Neural cell (in vitro differentiated cells): ENCODE data around the gene PTPRT. TPM values are rescaled to one million over a fixed set of nuclear protein-coding genes. Genes with fewer than 3 reads are reported as not detected.

Experiments
- H2AFZ ChIP-seq: fragments of 200-600, 300-800 bp; sonication (generic), shearing (Covaris generic); 2 replicates; pipeline ENCODE4 v1.6.0; 2014; ENCODE audit warnings: low read depth, mild to moderate bottlenecking, antibody characterized with exemption, low read length, moderate library complexity
- H3F3A ChIP-seq: fragments of 200-600 bp; shearing (Covaris generic); 2 replicates; pipeline ENCODE4 v1.6.1; 2016; ENCODE audit warnings: mild to moderate bottlenecking, moderate library complexity, mixed read lengths, antibody characterized with exemption, low read length; ENCODE audit not compliant: insufficient read depth, poor library complexity, severe bottlenecking
- H3K27ac ChIP-seq: fragments of 200-600, 300-800 bp; sonication (generic), shearing (Covaris generic); 2 replicates; pipeline ENCODE4 v1.5.1; 2014; ENCODE audit warnings: mild to moderate bottlenecking, low read length, moderate library complexity
- H3K27me3 ChIP-seq: fragments of 300-800, 200-600 bp; sonication (generic), shearing (Covaris generic); 2 replicates; pipeline ENCODE4 v1.6.0; 2014; ENCODE audit warnings: mild to moderate bottlenecking, low read depth, low read length, moderate library complexity; ENCODE audit not compliant: insufficient read depth
- H3K36me3 ChIP-seq: fragments of 300-800, 200-600 bp; sonication (generic), shearing (Covaris generic); 2 replicates; pipeline ENCODE4 v1.5.1; 2014; ENCODE audit warnings: mild to moderate bottlenecking, antibody characterized with exemption, low read length, moderate library complexity; ENCODE audit not compliant: insufficient read depth
- H3K4me2 ChIP-seq: fragments of 300-800, 200-600 bp; sonication (generic), shearing (Covaris generic); 2 replicates; pipeline ENCODE4 v1.6.0; 2014; ENCODE audit warnings: mild to moderate bottlenecking, low read length
- H3K4me3 ChIP-seq: fragments of 300-800, 200-600 bp; sonication (generic), shearing (Covaris generic); 2 replicates; pipeline ENCODE4 v1.5.1; 2014; ENCODE audit warnings: mild to moderate bottlenecking, low read length, moderate library complexity
- H3K79me2 ChIP-seq: fragments of 200-600 bp; shearing (Covaris generic); replicated peaks from 2 replicates; pipeline ENCODE4 v1.6.0; 2014; ENCODE audit warnings: mild to moderate bottlenecking, low read length, moderate library complexity; ENCODE audit not compliant: insufficient read depth
- H3K9ac ChIP-seq: fragments of 300-800, 200-600 bp; sonication (generic), shearing (Covaris generic); 2 replicates; pipeline ENCODE4 v1.6.1; 2016; ENCODE audit warnings: mild to moderate bottlenecking, low read length, mixed read lengths
- H3K9me2 ChIP-seq: fragments of 200-600 bp; shearing (Covaris generic); 2 replicates; pipeline ENCODE4 v1.6.1; 2016; ENCODE audit warnings: mild to moderate bottlenecking, low read length, mixed read lengths; ENCODE audit not compliant: insufficient read depth
- H3K9me3 ChIP-seq: fragments of 200-600, 300-800 bp; sonication (generic), shearing (Covaris generic); 2 replicates; pipeline ENCODE4 v1.6.1; 2016; ENCODE audit warnings: mild to moderate bottlenecking, mixed run types, low read length, moderate library complexity, mixed read lengths
- H4K20me1 ChIP-seq: fragments of 200-600 bp; shearing (Covaris generic); 2 replicates; pipeline ENCODE4 v1.6.1; 2016; ENCODE audit warnings: mild to moderate bottlenecking, mixed run types; ENCODE audit not compliant: insufficient read depth
- EP300 ChIP-seq: fragments of 450-650 bp; conservative IDR thresholded peaks from 2 replicates; pipeline ENCODE4 v1.6.1; 2014; ENCODE audit warnings: antibody characterized with exemption, mild to moderate bottlenecking, moderate library complexity; ENCODE audit not compliant: poor library complexity, severe bottlenecking
- EZH2 ChIP-seq: fragments of 200-600, 300-800 bp; shearing (Covaris generic), sonication (generic); IDR thresholded peaks from 2 replicates; pipeline ENCODE4 v1.6.1; 2014; ENCODE audit warnings: antibody characterized with exemption, low read length, borderline replicate concordance, mild to moderate bottlenecking; ENCODE audit not compliant: insufficient read depth, poor library complexity, severe bottlenecking
- MXI1 ChIP-seq: fragments of 450-650 bp; conservative IDR thresholded peaks from 2 replicates; pipeline ENCODE4 v1.6.1; 2014; ENCODE audit warnings: antibody characterized with exemption, mild to moderate bottlenecking; ENCODE audit not compliant: poor library complexity, severe bottlenecking
- POLR2AphosphoS5 ChIP-seq: IDR thresholded peaks from 2 replicates; pipeline ENCODE4 v1.6.1; 2012
- RAD21 ChIP-seq: fragments of 450-650 bp; conservative IDR thresholded peaks from 2 replicates; pipeline ENCODE4 v1.6.1; 2014; ENCODE audit warnings: antibody characterized with exemption, mild to moderate bottlenecking, moderate library complexity
- SMC3 ChIP-seq: fragments of 450-650 bp; conservative IDR thresholded peaks from 2 replicates; pipeline ENCODE4 v1.6.1; 2014; ENCODE audit warnings: antibody characterized with exemption, mild to moderate bottlenecking, moderate library complexity; ENCODE audit not compliant: poor library complexity
- TAF1 ChIP-seq: IDR thresholded peaks from 2 replicates; pipeline ENCODE4 v1.6.1; 2012; ENCODE audit warnings: low read depth
- polyA plus RNA-seq: library from polyadenylated mRNA; depleted of rRNA; stranded (reverse); fragments of >200 nt; gene quantifications from 2 replicates; pipeline ENCODE4 v1.2.3, GENCODE V29; 2014
- TF ChIP-seq, protein P1 (sequence below): IDR thresholded peaks from 2 replicates; pipeline ENCODE4 v1.6.1; 2012; ENCODE audit warnings: borderline replicate concordance
- TF ChIP-seq, protein P2 (sequence below): fragments of 450-650 bp; IDR thresholded peaks from 2 replicates; pipeline ENCODE4 v1.5.1; 2014; ENCODE audit warnings: antibody characterized with exemption, mild to moderate bottlenecking, moderate library complexity; ENCODE audit not compliant: poor library complexity, severe bottlenecking

Gene PTPRT
- polyA plus RNA-seq, 1 donor from 2014 or later, result 9.2 TPM

DNA sequence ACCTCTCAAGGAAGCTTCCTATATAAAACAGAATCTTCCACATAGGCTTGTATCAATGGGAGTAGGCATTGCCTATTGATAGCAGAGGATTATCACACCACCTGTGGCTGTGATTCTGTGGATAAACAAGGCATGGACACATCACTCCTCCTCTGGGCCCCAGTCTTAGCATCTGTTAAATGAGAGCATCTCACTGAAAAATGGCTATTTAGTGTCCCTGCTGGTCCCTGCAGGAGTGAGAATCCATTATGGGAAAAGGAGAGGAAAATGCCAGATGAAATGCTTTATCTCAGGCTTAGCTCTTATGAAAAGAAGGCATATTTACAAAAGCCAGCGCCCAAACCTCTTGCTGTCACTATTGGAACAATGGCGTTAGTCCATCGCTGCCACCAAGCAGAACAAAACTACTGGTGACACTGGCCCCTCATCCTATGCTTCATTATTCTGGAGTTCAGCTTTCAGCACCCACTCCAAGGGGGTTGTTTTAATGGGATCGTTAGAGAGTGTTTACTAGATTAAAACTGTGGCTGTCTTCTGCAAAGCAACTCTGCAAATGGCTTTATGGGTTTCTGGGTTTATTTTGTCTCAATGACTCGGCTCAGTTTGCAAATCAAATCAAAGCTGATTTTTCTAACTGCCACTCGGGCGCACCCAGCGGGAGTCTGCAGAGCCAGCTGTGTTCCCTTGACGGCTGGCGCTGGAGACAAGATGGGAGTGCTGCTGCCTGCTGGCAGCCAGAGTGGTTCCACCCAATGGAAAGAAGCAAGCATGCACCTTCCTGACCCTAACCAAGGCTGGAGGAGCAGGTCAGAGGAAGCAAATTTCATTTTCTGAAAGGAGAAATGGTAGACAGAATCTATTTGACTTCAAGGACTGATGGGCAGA lies 912.7 kb downstream of the PTPRT start:
- no peaks in the 10 kb centered on the region for H3K9me3 ChIP-seq
- no peaks in the 10 kb centered on the region for H4K20me1 ChIP-seq
- no peaks in the 10 kb centered on the region for H3K9me2 ChIP-seq
- peak; percentile 6 for TF ChIP-seq POLR2AphosphoS5
- TF ChIP-seq SMC3, result peak; percentile 15
- TF ChIP-seq, protein P1, sequence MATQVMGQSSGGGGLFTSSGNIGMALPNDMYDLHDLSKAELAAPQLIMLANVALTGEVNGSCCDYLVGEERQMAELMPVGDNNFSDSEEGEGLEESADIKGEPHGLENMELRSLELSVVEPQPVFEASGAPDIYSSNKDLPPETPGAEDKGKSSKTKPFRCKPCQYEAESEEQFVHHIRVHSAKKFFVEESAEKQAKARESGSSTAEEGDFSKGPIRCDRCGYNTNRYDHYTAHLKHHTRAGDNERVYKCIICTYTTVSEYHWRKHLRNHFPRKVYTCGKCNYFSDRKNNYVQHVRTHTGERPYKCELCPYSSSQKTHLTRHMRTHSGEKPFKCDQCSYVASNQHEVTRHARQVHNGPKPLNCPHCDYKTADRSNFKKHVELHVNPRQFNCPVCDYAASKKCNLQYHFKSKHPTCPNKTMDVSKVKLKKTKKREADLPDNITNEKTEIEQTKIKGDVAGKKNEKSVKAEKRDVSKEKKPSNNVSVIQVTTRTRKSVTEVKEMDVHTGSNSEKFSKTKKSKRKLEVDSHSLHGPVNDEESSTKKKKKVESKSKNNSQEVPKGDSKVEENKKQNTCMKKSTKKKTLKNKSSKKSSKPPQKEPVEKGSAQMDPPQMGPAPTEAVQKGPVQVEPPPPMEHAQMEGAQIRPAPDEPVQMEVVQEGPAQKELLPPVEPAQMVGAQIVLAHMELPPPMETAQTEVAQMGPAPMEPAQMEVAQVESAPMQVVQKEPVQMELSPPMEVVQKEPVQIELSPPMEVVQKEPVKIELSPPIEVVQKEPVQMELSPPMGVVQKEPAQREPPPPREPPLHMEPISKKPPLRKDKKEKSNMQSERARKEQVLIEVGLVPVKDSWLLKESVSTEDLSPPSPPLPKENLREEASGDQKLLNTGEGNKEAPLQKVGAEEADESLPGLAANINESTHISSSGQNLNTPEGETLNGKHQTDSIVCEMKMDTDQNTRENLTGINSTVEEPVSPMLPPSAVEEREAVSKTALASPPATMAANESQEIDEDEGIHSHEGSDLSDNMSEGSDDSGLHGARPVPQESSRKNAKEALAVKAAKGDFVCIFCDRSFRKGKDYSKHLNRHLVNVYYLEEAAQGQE, result no peak
- TF ChIP-seq EP300, result no peak
- TF ChIP-seq TAF1, result no peak
- TF ChIP-seq RAD21, result no peak
- TF ChIP-seq MXI1, result no peak
- TF ChIP-seq, protein P2, sequence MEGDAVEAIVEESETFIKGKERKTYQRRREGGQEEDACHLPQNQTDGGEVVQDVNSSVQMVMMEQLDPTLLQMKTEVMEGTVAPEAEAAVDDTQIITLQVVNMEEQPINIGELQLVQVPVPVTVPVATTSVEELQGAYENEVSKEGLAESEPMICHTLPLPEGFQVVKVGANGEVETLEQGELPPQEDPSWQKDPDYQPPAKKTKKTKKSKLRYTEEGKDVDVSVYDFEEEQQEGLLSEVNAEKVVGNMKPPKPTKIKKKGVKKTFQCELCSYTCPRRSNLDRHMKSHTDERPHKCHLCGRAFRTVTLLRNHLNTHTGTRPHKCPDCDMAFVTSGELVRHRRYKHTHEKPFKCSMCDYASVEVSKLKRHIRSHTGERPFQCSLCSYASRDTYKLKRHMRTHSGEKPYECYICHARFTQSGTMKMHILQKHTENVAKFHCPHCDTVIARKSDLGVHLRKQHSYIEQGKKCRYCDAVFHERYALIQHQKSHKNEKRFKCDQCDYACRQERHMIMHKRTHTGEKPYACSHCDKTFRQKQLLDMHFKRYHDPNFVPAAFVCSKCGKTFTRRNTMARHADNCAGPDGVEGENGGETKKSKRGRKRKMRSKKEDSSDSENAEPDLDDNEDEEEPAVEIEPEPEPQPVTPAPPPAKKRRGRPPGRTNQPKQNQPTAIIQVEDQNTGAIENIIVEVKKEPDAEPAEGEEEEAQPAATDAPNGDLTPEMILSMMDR, result peak; percentile 10
- no peak for TF ChIP-seq EZH2
- H3F3A ChIP-seq, result no peaks in the 10 kb centered on the region
- no peaks in the 10 kb centered on the region for H3K79me2 ChIP-seq
- no peak overlapping the region for H3K27ac ChIP-seq
- no peak overlapping the region for H3K4me2 ChIP-seq
- H2AFZ ChIP-seq, result no peak overlapping the region
- no peak overlapping the region for H3K9ac ChIP-seq
- H3K4me3 ChIP-seq, result no peak overlapping the region
- H3K27me3 ChIP-seq, result no peaks in the 10 kb centered on the region
- H3K36me3 ChIP-seq, result no peaks in the 10 kb centered on the region

DNA sequence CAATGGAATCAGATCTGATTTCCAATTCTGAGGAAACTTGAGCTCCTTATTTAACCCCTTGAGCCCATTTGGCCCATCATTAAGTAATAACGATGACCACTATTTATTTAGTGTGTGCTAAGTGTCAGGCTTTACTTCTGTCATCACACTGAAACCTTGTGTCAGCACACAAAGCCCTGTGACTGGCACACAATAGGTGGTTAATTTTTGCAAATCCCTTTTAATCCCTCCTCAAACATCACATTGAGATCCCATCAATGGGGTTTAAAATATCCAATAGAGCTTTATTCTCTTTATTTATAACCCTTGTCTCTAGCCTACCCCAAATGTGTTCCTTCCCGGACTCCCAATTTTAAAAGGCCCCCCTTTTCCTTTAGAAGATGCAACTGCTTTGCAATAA lies 914.7 kb downstream of the PTPRT start:
- Histone ChIP-seq H3K9ac (no peak overlapping the region), H3K4me3 (no peak overlapping the region)
- TF ChIP-seq, protein P2, result no peak
- TF ChIP-seq EZH2 (no peak), POLR2AphosphoS5 (no peak), SMC3 (no peak)

More for the DNA sequence above, 914.7 kb downstream of the PTPRT start:
- no peaks in the 10 kb centered on the region for H4K20me1 ChIP-seq
- H3K9me2 ChIP-seq, result no peaks in the 10 kb centered on the region
- no peaks in the 10 kb centered on the region for H3K27me3 ChIP-seq
- no peaks in the 10 kb centered on the region for H3F3A ChIP-seq
- no peaks in the 10 kb centered on the region for H3K9me3 ChIP-seq
- no peak overlapping the region for H3K27ac ChIP-seq
- H3K4me2 ChIP-seq, result no peak overlapping the region
- H3K79me2 ChIP-seq, result no peaks in the 10 kb centered on the region
- no peaks in the 10 kb centered on the region for H3K36me3 ChIP-seq
- H2AFZ ChIP-seq, result no peak overlapping the region
